ENCODE measurements around the gene USB1. TPM values are rescaled to one million over a fixed set of nuclear protein-coding genes. Genes with fewer than 3 reads are reported as not detected.

USB1 gene
- total RNA-seq, 4 donors from 2014 or later: 20.7 to 43.5 (median 26.8) TPM

DNA sequence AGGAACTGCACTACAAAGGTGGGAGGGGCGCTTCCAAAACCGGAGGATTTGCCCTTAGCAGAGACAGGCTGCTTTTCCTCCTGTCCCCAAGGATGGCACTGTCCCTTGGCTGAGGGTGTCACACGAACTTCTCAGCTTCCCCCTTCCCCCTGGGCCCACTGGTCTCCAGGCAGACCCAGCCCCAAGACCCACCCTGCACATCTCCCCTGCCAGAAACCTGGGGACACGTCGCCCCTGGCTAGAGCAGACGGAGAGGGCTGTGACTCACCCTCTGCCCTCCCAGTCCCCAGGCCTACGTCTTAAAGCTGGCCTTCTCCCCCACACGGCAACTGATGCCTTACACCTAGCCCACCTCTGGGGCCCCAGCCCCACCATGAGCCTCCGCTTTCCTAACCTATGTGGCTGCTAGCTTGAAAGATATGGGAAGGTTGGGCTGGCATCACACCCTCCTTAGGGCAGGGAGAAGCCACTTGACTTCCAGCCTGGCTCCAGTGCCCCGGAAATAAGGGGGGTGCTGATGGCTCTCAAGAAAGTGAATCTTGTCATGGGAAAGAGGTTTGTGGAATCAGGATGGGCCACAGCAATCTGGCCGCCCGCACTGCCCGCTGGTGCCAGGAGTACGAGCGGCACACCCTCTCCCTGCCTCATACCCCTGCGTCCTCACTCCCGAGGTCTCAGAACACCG, 5.3 kb upstream of the USB1 start:
- TF ChIP-seq, protein P1, sequence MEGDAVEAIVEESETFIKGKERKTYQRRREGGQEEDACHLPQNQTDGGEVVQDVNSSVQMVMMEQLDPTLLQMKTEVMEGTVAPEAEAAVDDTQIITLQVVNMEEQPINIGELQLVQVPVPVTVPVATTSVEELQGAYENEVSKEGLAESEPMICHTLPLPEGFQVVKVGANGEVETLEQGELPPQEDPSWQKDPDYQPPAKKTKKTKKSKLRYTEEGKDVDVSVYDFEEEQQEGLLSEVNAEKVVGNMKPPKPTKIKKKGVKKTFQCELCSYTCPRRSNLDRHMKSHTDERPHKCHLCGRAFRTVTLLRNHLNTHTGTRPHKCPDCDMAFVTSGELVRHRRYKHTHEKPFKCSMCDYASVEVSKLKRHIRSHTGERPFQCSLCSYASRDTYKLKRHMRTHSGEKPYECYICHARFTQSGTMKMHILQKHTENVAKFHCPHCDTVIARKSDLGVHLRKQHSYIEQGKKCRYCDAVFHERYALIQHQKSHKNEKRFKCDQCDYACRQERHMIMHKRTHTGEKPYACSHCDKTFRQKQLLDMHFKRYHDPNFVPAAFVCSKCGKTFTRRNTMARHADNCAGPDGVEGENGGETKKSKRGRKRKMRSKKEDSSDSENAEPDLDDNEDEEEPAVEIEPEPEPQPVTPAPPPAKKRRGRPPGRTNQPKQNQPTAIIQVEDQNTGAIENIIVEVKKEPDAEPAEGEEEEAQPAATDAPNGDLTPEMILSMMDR (IDR thresholded peaks at IDR 0.05; ENCODE audit: low read depth): no peak

DNA sequence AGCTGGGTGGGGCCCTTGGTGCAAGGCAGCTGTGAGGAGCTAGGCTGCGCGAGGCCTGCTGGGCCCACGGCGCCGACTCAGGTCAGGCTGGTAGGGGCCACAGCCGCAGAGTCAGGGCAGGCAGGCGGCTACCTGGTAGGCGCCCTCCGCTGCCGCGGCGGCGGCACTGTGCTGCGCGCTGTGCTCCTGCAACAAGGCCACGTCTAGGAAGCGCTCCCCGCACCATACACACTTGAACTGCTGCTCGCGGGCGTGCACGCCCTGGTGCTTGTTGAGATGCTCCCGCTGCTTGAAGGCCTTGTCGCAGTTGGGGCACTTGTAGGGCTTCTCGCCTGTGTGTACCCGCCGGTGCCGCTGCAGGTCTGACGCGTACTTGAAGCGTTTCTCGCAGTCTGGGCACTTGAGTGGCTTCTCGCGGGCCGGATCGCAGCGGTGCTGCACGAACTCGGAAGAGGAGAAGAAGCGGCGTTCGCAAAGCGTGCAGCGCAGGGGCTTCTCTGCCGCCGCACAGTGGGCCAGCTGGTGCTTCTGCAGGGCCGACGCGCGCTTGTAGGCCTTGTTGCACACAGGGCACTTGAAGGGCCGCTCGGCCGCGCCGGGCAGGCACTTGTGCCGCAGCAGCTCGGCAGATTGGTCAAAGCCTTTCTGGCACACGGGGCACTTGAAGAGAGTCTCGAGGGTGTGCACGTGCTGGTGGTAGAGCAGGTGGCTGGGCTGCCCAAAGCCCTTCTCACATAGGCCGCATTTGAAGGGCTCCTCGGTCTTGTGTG, 4.6 kb upstream of the USB1 start:
- TF ChIP-seq, protein P1 (IDR thresholded peaks at IDR 0.05; ENCODE audit: low read depth): no peak

DNA sequence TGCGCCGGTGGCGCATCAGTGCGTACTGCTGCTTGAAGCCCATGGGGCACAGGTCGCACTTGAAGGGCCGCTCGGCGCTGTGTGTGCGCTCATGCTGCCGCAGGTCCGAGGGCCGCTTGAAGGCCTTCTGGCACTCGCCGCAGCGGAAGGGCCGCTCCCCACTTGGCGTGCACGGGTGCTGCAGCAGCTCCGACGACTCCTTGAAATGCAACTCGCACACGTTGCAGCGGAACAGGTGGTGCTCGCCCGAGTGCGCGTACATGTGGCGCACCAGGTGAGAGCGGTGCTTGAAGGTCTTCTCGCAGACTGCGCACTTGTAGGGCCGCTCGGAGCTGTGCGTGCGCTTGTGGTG, 4.1 kb upstream of the USB1 start:
- TF ChIP-seq, protein P1 (IDR thresholded peaks at IDR 0.05; ENCODE audit: low read depth): no peak

DNA sequence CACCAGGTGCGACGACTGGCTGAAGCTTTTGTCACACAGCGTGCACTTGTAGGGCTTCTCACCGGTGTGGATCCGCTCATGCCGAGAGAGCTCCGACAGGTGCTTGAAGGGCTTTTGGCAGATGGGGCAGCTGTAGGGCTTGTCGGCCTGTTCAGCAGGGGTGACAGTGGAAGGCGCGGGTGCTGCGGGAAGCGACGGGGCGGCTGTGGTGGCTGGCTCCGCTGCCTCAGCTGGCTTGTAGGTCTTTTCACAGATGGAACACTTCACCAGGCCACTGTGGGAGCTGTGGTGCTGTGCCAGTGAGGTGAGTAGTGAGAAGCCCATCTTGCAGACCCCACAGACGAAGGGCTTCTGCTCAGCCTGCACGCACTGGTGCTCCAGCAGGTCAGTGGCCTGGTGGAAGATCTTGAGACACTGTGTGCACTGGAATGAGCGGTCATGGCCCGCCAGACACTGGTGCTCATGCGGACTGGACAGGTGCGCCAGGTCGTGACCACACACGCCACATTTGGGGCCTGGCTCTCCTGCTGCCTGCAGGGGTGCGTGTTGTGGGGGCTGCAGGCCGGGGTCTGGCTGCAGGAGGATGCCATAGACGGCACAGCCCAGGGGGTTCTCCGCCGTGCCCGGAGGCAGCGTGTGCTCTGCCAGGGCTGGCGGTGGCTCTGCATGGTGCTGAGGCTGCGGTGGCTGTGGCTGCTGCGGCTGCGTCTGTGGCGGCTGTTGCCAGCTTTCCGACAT, 3.5 kb upstream of the USB1 start:
- TF ChIP-seq, protein P1 (IDR thresholded peaks at IDR 0.05; ENCODE audit: low read depth): no peak

DNA sequence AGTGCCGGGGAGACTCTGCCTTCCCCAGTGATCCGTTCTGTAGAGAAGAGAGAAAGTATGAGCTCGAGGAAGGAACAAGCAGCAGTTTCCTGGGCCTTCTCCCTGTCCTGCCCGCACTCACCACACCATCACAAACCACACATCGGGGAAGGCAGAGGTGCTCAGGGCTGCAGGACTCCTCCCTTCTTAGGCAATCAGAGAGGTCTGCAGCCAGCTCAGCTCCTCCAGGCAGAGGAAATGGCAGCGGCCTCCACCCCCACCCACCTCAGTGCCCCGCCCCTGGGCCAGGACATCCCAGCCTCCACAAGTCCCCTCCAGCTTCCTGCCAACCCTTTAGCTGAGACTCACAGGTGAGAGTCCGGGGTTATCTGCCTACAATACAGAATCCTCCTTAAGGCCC, 2.7 kb upstream of the USB1 start:
- TF ChIP-seq, protein P1 (IDR thresholded peaks at IDR 0.05; ENCODE audit: low read depth): no peak

DNA sequence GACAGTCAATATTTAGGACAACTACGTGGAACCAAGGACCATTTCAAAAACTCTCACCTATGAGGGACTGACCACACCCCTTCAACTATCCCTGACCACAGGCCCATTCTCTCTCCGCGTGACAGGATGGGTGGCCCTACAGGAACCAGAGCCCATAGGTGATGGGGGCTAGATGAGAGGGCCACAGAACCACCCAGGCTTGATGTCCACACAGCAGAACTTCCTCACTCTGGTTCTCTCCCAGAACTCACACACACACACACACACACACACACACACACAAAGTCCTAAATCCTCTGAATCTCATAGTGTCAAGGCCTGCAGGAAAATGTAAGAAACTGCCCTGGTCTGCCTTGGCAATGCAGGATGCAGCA, 2.2 kb upstream of the USB1 start:
- TF ChIP-seq, protein P1 (IDR thresholded peaks at IDR 0.05; ENCODE audit: low read depth): no peak

DNA sequence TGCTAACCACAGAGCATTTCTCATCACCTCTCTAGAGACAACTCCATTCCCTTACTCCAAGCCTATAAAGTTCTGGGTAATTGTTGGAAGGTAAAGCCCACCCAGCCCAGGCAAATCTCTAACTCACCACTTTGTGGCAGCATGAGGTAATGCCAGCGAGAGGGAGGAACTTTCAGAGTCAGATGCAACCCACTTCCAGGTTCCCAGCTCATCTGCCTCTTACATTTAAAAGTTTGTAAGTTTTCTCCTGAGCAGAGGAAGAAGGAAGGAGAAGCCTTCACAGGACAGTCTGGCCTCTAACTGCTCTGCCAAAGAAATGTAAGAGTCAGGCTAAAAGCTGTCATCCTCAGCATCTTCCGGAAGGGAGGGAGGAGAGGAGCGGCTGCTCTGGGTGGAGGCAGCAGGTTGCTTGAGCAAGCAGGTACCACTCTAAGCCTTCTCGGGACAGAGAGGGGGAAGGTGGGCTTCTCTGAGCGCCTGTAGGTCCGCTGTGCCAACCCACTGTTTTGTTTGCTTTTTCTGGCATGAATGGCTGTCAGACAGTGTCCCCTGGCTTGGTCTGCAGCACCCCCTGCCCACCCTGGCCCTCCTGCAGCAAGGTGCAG, 1.7 kb upstream of the USB1 start:
- TF ChIP-seq, protein P1 (IDR thresholded peaks at IDR 0.05; ENCODE audit: low read depth): no peak

All from subcutaneous adipose tissue (tissue), 4 donors.